Brain pericyte (primary cell): ENCODE measurements around the gene BICD1.
"Not testable (repeated sequence)": the region's sequence is repeated elsewhere in the genome, so short reads cannot be mapped to it uniquely, and the experiment has no call there.

Source experiments
- DNase-seq: peaks from one replicate; pipeline ENCODE4 v3.0.0-alpha.2; 2012; ENCODE audit warnings: low read depth, low spot score

The BICD1 gene

DNA sequence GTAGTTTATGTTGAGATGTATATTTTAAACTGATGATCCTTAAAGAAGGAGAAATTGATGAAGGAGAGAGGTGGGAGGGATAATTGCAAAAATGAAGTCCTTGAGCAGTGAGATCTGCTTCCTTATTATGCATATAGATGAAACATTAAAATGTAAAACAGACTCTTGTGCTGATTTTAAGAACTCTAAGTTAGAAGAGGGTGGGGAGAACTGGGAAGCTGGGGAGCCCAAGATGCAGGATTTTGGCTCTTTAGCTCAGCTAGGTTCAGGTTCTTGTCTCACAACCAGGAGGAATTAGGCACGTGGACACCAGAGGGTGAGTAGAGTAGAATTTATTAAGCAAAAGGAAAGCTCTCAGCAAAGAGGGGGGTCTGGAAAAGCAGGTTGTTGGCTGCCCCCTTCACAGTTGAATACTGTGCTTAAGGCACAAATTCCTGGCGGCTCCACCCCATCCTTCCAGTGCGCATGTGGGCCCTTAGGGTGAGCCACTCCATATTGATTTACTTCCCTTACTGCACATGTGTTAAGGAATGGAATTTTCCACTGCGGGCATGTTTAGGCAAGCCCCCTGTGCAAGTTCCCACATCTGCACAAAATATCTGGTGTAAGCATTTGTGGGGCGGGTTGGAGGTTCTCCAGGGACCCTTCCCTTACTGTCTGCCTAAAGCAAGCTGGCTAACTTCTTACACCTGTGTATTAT, 141.9 kb downstream of the BICD1 start:
- DNase-seq = no peak

DNA sequence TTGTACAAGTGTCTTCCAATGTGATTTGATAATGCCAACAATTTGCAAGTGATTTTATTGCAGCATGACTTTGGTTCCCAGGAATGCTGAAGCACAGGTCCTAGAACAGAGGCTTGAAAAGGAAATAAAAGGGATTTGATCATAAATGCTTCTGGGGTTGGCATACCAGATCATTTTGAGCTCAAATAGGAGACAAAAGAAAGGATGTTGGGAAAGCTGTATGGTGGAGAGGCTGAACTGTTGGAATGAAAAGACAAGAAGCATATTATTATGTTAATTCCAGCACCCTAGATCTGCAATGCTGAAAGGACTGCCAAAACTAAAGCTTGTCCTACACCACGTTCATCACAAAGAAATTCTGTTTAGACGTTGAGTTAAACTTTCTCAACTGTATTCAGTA, 143.1 kb downstream of the BICD1 start:
- no peak for DNase-seq

DNA sequence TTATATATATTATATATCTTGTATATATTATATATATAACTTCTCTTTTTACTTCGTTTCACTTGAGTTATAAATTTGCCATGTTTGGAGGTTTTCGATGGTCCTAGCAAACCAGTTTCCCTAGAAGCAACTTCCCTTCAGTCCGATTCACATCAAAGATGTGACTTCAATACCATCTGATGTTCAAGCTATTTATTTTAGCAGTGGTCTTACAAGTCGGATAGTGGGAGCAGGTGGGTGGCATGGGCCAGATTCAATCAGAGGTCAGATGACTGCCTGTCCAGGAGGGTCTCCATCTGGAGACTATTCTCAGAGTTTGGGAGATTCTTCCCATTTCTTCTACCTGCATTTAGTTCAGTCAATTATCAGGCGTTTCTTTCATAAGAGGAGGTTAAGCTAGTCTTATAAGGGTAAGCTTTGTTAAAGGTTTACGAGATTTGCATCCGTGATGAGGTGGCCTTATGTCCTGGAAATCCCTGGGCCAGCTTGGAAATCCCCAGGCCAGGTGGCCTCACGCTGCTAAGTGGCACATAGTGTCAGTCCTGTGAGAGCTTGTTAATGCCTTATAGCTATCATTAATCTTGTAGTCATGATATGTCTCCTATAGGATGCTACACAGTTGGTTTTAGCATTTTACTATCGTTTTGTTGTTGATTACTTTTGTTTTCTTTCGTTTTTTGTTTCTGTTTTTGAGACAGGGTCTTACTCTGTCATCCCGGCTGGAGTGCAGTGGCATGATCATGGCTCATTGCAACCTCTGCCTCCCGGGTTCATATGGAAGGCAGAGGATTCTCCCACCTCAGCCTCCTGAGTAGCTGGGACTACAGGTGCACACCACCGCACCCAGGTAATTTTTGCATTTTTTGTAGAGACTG, 145.8 kb downstream of the BICD1 start:
- DNase-seq = no peak

DNA sequence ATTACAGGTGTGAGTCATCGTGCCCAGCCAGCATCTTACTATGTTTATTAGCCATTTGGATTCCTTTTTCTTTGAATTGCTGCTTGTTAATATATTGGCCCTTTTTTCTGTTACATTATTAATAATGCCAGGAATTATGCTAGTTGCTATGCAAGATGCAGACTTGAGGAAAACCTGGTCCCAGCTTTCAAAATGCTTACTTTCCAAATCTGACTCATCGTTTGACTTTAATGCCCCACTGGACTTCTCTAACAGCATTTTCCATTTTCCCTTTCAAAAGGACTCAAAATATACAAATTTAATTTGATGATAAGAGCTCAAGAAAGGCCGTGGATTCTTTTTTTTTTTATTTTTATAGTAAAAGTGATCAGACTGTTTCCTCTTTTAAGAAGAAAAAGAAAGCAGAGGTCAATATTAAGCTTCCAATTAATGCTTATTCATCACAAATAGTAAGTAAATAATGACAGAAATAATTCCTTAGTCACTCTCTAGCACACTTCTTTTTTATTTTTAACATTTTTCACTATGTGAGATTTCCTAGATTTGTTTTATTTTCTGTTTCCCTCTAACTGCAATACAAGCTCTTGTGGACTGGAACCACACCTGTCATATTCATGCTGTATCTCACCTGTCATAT, 146.6 kb downstream of the BICD1 start:
- DNase-seq = no peak

DNA sequence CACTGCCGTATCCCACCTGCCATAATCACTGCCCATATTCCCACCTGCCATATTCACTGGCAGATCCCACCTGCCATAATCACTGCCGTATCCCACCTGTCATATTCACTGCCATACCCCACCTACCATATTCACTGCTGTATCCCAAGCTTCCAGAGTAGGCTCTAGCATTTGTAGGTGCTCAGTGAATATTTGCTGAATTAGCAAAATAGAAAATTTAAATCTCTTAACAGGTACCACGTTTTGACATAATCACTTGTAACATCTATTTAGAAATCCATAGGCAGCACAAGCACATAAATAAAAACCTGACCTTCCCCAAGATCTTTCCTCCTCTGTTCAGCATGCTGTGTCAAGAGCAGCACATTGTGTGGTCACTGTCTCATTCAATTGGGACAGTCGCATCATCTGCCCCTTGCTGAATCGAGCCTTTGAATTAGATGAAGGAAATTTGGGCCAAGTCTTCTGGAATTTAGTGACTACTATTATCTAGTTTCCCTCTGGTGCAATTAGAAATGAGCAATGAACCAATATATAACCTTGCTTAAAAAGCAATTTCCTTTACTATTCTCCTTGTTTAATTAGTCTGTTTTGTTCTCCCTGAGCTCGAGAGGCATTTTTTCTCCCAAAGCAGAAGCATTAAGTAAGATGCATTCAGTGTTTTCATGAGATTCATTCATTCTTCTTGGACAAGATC, 147.8 kb downstream of the BICD1 start:
- no peak for DNase-seq

DNA sequence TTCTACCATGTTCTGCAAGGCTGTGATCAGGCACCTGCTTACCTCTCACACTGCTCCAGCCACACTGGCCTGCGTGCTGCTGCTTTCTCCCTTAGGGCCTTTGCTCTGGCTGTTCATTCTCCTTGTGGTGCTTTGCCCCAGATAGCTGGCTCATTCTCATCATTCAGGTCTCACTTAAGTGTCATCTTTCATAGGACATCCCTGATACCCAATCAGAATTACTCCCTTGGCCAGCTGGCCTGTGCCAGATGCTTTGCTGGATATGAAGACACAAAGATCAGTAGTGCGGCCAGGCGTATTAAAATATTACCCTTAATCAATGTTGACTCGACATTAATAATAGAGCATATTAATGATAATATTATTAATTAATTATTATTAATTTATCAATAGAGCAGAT, 148.9 kb downstream of the BICD1 start:
- no peak for DNase-seq

DNA sequence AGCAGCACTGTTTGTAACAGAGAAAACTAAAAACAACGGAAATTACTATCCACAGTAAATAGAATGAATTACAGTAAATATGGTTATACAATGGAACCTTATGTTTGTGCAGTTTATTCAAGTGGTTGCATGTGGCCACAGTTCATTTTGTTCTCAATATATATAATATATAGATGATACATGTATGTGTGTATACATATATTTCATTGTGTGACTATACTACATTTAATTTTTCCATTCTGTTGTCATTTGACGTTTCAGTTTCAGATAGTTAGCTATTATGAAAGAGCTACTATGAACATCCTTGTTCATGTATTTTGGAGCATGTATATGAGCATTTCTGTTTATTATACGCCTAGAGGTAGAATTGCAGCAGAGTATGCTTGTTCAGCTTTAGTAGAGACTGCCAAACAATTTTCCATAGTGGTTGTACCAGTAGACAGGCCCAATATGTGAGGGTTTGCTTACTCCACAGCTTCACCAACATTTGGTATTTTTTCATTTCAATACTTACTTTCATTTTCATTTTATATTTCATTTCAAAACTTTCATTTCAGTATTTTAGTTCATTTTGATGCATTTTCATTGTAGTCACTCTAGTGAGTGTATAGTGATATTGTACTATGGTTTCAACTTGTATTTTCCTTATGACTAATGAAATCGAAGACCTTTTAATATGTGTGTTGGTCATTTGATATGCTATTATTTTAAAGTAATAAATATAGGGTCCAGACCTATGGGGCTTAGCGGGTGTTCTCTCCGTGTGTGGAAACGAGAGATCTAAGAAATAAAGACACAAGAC, 151.2 kb downstream of the BICD1 start:
- DNase-seq = no peak

DNA sequence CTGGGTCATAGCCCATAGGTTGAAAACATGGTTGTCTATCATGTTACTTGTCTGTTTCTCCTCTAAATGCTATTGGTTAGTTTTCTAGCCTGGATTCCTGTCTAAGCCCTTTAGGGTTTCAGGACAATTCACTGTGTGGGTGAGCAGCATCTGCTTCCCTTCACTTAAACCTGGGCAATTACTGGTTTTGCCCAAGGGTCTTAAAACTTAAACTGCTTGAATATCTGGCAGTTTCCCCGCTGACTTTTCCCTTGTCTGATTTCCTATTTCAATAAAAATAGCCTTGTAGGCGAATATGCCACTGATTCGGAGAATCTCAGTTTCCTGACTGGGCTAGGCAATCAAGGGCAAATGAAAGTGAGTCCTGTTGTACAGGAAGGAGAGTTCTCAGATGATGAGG, 154.0 kb downstream of the BICD1 start:
- no peak for DNase-seq

DNA sequence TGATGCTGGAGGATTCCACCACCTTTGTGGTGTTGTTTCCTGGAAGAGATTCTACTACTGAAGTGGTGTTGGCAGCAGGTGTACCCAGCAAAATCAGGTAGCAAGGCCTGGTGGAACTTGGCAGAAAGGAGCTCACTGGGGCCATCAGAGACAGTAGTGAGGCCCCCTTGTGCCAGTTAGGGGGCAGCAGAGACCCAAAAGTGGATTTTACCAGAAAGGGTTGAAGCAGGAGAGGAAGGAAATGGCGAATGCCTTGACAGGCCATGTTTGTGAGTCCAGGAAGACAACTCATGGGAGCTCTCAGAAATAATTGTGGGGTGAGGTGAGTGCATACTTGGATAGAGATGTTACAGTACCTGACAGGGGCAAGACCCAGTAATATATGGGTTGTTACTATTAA, 155.0 kb downstream of the BICD1 start:
- DNase-seq = no peak

DNA sequence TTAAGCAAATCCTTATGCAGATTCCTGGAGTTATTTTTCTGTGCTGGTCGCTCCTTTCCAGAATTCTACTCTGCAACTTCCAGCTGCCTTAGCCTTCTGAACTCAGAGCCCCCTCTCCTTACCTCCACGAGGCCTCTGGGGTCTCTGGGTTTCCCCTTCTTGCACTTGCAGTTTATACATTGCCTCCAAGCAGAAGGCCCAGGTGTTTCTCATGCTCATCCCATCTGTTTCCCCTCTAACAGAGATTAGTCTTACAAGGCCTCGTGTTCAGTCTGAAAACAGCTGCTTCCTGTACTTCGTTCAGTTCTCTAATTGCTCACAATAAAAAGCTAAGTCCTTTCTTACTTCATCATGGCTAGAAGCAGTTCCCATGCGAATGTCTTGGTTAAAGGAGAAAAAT, 158.3 kb downstream of the BICD1 start:
- no peak for DNase-seq

DNA sequence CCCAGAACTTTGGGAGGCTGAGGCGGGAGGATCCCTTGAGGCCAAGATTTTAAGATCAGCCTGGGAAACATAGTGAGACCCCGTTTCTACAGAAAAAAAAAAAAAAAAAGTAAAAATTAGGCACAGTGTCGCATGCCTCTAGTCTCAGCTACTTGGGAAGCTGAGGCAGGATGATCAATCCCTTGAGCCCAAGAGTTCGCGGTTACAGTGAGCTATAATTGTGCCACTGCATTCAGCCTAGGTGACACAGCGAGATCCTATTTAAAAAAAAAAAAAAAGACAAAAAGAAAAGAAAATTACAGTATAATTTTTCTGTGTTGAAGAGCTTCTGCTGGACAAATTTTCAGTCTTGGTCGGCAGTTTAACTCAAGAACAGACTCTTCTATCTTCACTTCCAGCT, 158.8 kb downstream of the BICD1 start:
- DNase-seq = no peak

DNA sequence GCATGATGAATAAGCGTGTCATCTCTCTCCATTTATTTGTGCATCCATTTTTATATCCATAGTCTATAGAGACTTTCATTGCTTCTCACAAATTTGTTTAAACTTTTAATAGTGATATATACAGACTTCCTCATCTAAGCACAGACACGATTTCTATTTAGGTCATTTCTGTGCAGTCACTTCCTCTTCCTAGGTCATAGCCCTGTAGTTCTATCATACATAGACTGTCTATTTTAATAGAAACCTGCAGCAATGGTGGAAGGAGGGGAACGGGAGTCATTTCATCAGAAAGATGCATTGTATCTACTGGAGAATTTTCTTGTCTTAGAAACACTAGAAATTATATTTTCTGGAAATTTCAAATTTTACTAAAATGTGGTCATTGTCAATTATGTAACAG, 159.3 kb downstream of the BICD1 start:
- no peak for DNase-seq

DNA sequence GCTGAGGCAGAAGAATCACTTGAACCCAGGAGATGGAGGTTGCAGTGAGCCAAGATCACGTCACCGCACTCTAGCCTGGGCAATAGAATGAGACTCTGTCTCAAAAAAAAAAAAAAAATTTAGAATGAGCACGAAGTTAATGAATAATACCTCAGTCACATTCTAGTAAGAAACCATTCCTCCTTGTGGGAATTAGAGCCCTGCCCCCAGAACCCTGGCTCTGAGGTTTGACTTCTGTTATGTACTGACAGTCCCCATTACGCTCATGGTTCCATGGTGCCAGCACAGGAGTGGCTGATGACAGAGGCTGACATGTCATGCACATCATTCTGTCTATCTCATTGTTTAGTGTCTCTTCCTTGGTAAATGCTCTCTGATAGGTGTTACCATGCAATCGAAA, 160.1 kb downstream of the BICD1 start:
- DNase-seq = no peak

DNA sequence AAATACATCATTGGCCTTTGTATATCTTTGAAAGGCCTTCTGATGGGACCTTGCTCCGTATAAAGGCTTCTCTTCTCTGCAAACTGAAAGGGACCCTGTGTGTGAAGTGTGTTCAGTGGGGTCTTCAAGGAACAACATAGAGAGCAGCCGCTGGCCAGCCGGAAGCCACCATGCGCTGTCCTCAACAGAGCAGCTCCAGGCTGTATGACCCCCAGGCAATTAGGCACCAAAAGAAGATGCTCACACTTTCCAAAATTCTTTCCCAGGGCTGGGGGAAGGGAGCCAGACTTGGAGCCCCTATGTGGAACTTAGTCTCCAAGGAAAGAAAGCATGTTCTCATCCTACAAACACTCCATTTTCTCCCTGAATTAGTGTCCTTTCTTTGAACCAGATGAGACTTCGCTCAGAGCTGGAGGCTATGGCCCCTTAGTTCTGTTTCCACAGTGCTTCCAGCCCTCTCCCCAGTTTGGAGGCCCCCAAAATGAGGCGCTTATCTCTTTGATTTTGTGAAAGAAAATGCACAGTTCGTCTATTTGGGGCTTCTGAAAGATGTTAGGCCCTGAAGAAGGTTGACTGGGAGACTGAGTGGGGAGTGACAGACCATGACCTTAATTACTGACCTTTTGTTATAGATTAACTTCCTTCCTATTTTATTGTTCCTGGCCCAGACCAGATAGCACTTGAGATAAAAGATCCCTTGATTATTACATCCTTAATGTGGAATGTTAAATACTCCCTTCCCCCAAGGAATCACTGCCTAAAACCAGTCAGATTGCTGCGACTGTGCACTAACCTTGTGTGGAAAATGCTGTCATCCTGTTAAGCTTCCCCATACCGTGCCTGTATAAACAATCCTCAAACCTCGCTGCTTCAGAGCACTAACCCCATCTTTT, 164.4 kb downstream of the BICD1 start:
- no peak for DNase-seq

DNA sequence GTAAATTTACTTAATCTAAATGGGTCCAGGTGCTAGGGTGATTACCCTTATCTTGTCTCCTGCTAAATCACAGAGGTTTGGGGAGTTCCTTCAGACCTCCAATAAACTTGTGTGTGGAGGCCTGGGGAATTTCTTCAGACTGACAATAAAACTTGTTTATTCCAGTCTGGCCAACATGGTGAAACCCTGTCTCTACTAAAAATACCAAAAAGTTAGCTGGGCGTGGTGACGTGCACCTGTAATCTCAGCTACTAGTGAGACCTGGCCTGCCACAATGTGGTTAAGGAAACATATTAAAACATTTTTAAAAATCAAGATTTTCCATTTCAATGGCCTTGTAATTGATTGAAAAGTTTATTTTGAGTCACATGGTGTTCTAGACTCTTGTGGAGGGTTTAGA, 165.8 kb downstream of the BICD1 start:
- no peak for DNase-seq

DNA sequence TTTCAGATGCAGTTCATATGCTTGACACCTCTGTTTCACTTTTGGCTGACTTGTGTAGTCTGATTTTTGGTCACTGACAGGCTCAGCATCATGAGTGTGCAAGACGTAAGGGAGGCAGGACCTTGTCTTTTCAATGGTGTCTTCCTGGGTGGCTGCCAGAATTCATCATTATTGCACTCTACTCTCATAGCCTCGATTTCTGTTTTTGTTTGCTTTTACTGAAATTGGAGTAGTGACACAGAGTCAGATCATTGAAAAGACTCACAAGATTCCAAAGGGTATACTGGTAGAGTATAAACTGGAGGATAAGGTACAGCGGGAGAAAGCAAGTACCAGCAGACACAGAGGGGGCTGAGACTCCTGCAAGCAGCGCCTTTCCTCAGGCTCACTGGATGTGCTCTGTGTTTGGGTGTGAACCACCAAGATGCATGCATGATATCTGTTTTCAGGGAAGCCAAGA, 166.4 kb downstream of the BICD1 start:
- no peak for DNase-seq

DNA sequence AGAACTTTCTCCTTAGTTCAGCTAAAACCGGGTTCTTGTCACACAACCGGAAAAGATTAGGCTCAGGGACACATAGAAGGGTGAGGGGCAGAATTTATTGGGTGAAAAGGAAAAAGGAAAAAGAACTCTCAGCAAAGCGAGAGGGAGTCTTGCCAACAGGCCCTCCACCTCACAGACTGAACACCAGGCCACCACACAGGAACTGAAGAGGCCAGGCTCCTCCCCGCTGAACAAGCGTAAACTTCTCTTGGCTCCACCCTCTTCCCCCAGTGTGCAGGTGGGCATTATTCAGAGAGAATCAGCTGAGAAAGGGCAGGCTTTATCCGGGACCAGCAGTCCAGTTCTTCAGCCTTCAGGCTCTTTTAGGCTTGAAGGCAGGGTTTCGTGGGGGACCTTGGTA, 167.1 kb downstream of the BICD1 start:
- DNase-seq = no peak

DNA sequence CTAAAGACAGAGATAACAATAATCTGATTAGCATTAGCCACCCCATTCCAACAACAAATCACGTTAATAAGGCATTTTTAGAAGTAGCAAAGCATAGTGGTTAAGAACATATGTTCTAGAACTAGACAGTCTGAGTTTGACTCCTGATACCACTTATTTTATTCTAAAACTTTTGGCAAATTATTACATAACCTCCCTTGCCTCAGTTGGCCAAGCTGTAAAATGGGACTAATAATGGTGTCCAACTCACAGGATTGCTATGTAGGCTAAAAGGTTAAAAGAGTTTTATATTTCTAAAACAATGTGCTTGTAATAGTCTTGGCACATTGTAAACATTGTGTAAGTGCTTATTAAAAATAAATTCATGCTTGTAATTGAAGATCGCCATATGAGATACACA, 168.0 kb downstream of the BICD1 start:
- DNase-seq = no peak

DNA sequence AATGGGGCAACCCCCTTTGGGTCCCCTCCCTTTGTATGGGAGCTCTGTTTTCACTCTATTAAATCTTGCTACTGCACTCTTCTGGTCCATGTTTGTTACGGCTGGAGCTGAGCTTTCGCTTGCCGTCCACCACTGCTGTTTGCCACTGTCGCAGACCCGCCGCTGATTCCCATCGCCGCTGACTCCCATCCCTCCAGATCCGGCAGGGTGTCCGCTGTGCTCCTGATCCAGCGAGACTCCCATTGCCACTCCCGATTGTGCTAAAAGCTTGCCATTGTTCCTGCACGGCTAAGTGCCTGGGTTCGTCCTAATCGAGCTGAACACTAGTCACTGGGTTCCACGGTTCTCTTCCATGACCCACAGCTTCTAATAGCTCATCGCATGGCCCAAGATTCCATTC, 168.9 kb downstream of the BICD1 start:
- DNase-seq = not testable (repeated sequence)

DNA sequence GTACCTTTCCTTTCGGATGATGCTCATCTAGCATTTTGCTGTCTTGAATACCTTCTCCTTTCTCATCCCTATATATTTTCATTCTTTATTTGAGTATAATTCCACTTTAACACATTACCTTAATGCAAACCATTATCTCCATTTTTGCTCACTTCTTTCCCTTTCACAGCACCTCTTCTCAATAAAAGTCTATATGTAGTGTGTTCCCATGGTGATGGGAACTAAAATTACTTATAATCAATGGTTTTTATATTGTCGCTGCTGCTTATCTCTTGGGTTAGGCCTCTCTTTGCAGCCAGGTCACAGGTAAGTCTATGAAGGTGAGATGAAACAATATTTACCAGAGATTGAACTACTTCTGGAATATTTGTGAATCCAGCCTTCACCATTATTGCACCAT, 171.1 kb downstream of the BICD1 start:
- DNase-seq = no peak
